Testis (tissue), 3 donors: ENCODE results near the gene CEBPG. TPM values are rescaled to one million over a fixed set of nuclear protein-coding genes. Genes with fewer than 3 reads are reported as not detected.

Source experiments
- DNase-seq: peaks from one replicate; pipeline ENCODE4 v3.0.0-alpha.2; 2019
- H3K27ac ChIP-seq, 2 donors: fragments of 200-600 bp; sonication (generic); one replicate each; pipeline ENCODE4 v1.5.1; 2019
- H3K27me3 ChIP-seq: fragments of 200-600 bp; sonication (generic); one replicate; pipeline ENCODE4 v1.5.1; 2019
- H3K36me3 ChIP-seq: fragments of 200-600 bp; sonication (generic); one replicate; pipeline ENCODE4 v1.5.1; 2017; ENCODE audit warnings: low read depth; ENCODE audit errors: missing control alignments
- H3K4me1 ChIP-seq: fragments of 200-600 bp; sonication (generic); one replicate; pipeline ENCODE4 v1.5.1; 2019
- H3K4me3 ChIP-seq, 2 donors: fragments of 200-600 bp; sonication (generic); one replicate each; pipeline ENCODE4 v1.5.1; 2017 to 2019
- H3K9me3 ChIP-seq: fragments of 200-600 bp; sonication (generic); one replicate; pipeline ENCODE4 v1.5.1; 2017
- POLR2A ChIP-seq: fragments of 450-650 bp; IDR thresholded peaks from one replicate; pipeline ENCODE4 v1.6.1; 2017; ENCODE audit warnings: antibody characterized with exemption, mild to moderate bottlenecking, moderate library complexity
- WGBS, 2 donors: methylation state at CpG; one replicate each; pipeline ENCODE4 v1.1.5; 2018; 5-methylcytosine and 5-hydroxymethylcytosine counted together
- intact Hi-C: fragments of 100-400 bp; cut with DNase I; formaldehyde crosslinking; loops from one replicate; pipeline ENCODE4 v1.15.1; 2023; ENCODE audit warnings: low total_unique reads
- polyA plus RNA-seq: library from polyadenylated mRNA; stranded (reverse); fragments of 350-450 nt; fragmentation: Illumina TruSeq; extraction: RNeasy Lipid Tissue Mini Kit (QIAGEN cat#74804); gene quantifications from one replicate; pipeline ENCODE4 v1.2.3, GENCODE V29; 2014; ENCODE audit warnings: low read depth, low replicate concordance; ENCODE audit not compliant: insufficient read depth
- total RNA-seq, 2 donors: library from RNA; depleted of rRNA; stranded (reverse); fragments of >200 nt; gene quantifications; one replicate each; pipeline ENCODE4 v1.2.3, GENCODE V29; 2016
- TF ChIP-seq, protein P1 (sequence below), 3 experiments: fragments of 450-650 bp in 2 of 3; fragments of 200-600 bp in 1 of 3; sonication (generic) in 1 of 3; IDR thresholded peaks; one replicate each; pipeline ENCODE4 v1.5.1; 2016 to 2019; ENCODE audit warnings: antibody characterized with exemption in 3 of 3, mild to moderate bottlenecking in 2 of 3, moderate library complexity in 1 of 3

Gene CEBPG
- total and polyA plus RNA-seq, 3 donors from 2014 or later: 20.8 to 24.3 (median 20.9) TPM

DNA sequence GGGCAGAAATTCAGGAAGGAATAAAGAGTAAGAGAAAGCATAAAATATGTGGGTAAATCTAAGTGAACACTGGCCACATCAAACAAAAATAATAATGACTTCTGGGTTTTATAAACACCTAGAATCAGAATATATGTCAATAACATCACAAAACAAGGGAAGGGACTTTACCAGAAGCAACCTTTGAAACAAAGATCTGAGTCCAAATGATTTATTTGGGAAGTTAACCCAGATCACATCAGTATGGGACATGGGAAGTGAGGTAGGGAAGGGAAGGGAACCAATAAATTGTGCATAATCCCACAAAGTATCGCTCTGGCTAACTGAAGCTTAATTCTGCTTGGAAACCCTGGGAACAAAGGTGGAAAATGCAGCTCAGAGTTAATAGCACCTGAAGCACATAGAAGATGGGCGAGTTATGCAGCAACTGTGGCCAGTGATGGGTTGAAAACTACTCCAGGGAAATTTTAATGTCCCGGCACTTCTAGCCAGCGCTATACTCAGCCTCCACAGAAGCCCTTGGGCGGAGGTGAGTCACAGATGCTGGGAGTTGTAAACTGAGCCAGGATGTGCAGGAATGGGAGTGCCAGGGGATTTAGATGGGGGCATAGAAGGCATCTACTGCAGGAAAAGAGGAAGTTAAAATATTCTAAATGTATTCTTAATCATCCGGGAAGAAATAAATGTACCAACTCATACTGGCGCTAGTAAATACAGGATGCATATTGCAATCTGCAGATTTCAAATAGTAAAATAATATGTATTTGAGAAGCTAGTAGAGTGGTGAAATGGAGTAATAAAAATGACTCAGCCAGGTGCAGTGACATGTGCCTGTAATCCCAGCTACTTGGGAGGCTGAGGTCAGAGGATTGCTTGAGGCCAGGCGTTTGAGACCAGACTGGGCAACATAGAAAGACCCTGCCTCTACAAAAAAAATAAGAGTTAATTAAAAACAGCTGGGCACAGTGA is 34.2 kb upstream of the CEBPG start:
- DNase-seq: no peak
- no peak for TF ChIP-seq POLR2A
- TF ChIP-seq, protein P1, sequence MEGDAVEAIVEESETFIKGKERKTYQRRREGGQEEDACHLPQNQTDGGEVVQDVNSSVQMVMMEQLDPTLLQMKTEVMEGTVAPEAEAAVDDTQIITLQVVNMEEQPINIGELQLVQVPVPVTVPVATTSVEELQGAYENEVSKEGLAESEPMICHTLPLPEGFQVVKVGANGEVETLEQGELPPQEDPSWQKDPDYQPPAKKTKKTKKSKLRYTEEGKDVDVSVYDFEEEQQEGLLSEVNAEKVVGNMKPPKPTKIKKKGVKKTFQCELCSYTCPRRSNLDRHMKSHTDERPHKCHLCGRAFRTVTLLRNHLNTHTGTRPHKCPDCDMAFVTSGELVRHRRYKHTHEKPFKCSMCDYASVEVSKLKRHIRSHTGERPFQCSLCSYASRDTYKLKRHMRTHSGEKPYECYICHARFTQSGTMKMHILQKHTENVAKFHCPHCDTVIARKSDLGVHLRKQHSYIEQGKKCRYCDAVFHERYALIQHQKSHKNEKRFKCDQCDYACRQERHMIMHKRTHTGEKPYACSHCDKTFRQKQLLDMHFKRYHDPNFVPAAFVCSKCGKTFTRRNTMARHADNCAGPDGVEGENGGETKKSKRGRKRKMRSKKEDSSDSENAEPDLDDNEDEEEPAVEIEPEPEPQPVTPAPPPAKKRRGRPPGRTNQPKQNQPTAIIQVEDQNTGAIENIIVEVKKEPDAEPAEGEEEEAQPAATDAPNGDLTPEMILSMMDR (IDR thresholded peaks at IDR 0.05): no peak

DNA sequence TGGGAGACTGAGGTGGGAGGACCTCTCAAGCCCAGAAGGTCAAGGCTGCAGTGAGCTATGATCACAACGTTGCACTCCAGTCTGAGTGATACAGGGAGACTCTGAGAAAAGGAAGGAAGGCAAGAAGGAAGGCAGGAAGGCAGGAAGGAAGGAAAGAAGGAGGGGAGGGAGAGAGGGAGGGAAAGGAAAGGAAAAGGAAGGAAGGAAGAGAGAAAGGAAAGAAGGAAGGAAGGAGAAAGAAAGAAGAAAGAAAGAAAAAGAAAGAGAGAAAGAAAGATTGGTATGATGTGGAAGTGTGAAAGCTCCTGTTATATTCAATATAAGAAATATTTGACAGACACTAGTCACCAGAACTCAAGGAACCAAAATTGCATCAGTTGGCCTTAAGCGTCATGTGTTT is 32.5 kb upstream of the CEBPG start:
- Histone ChIP-seq H3K36me3 (no peaks in the 10 kb centered on the region), H3K27me3 (no peaks in the 10 kb centered on the region), H3K4me1 (no peaks in the 10 kb centered on the region), H3K9me3 (no peaks in the 10 kb centered on the region), H3K4me3 (no peak overlapping the region), H3K27ac (no peak overlapping the region)
- DNase-seq: no peak
- WGBS, 2 donors: 60 to 69% methylated on average over 2 of the region's 2 CpGs
- intact Hi-C loops: no loop called here
- no peak for TF ChIP-seq POLR2A
- TF ChIP-seq, protein P1 (IDR thresholded peaks at IDR 0.05): no peak

More for the DNA sequence above, 34.2 kb upstream of the CEBPG start:
- intact Hi-C loops: no loop called here
- Histone ChIP-seq H3K4me1 (no peaks in the 10 kb centered on the region), H3K36me3 (no peaks in the 10 kb centered on the region), H3K9me3 (no peaks in the 10 kb centered on the region), H3K4me3 (no peak overlapping the region), H3K27ac (no peak overlapping the region), H3K27me3 (no peaks in the 10 kb centered on the region)
- 86 to 91% methylated on average over 8 of the region's 8 CpGs for whole genome bisulfite sequencing, 2 donors

DNA sequence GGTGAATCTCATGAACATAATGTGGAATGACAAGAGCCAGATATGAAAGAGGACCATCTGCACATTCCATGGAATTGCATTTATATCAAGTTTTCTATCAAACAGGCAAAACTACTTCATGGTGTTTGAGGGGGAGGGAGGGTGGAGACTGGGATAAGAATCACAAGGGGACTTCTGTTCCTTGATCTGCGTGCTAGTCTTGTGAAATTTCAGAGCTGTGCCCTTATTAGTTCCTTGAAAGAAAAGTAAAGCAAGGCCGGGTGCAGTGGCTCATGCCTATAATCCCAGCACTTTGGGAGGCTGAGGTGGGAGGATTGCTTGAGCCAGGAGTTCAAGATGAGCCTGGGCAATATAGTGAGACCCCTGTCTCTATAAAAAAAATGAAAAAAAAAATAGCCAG is 30.2 kb upstream of the CEBPG start:
- WGBS, 2 donors: 83 to 91% methylated on average over 2 of the region's 2 CpGs
- no peaks in the 10 kb centered on the region for H3K27me3 ChIP-seq

DNA sequence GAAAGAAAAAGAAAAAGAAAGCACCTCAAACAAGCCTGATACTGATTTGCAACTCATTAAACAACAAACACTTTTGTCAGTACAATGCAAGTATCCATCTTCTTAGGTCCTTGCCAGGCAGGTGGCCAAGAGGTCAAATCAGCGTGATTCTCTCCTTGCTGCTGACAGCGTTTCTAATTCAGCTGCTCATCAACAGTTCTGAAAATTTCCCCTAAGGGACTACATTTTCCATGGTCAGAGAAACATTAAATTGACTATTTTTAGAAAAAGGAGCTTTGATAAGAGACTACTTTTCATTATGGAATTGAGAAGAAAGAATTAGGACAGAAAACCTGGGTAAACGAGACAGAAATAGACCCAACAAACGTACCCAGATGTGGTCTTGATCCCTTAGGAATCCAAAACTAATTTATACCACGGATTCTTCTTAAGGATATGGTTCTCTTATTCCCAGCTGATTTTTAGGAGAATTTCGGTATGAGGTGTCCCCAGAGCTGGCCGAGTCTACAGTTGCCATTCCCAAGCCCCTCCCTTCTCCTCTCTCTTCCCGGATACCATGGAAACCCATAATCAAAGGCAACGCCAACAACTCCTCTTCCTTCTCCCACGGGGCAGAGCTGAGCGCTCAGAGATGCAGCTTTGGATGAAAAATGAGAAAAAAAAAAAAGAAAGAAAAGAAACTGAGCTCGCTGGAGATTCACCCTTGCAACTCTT is 29.5 kb upstream of the CEBPG start:
- intact Hi-C loops: no loop called here
- WGBS, 2 donors: 24 to 33% methylated on average over 12 of the region's 12 CpGs
- Histone ChIP-seq H3K4me3 (no peak overlapping the region), H3K36me3 (no peaks in the 10 kb centered on the region), H3K27me3 (no peaks in the 10 kb centered on the region), H3K4me1 (peaks cover 4% of the 10 kb centered on the region), H3K9me3 (no peaks in the 10 kb centered on the region), H3K27ac (no peak overlapping the region)
- TF ChIP-seq, protein P1 (IDR thresholded peaks at IDR 0.05): no peak
- TF ChIP-seq POLR2A: no peak
- DNase-seq: peak; percentile 28

More for the DNA sequence above, 30.2 kb upstream of the CEBPG start:
- TF ChIP-seq, protein P1 (IDR thresholded peaks at IDR 0.05): no peak
- TF ChIP-seq POLR2A: no peak
- no peak for DNase-seq
- H3K36me3 ChIP-seq: no peaks in the 10 kb centered on the region
- H3K4me1 ChIP-seq: no peaks in the 10 kb centered on the region
- no peaks in the 10 kb centered on the region for H3K9me3 ChIP-seq
- H3K4me3 ChIP-seq: no peak overlapping the region
- H3K27ac ChIP-seq: no peak overlapping the region
- intact Hi-C loops: no loop called here
